Keratinocyte (primary cell): ENCODE results near the gene OPTC.

Experiments used
- CTCF ChIP-seq, 3 experiments: IDR thresholded peaks in 1 of 3; conservative IDR thresholded peaks in 1 of 3; optimal IDR thresholded peaks in 1 of 3; 2 replicates in 2 of 3; 3 replicates in 1 of 3; pipeline versions ENCODE3 to v1.5.1; 2011; ENCODE audit warnings: low read length in 3 of 3, mild to moderate bottlenecking in 3 of 3, moderate library complexity in 2 of 3, control low read depth in 1 of 3, inconsistent platforms in 1 of 3; ENCODE audit not compliant: insufficient read depth in 2 of 3; ENCODE audit errors: extremely low read depth in 1 of 3
- EZH2 ChIP-seq: IDR thresholded peaks from one replicate; pipeline ENCODE4 v1.6.1; 2012; ENCODE audit warnings: inconsistent platforms, mild to moderate bottlenecking, low read length, moderate library complexity

GRCh38 chr1:203550846-203551245 is 56.9 kb downstream of the OPTC start:
- TF ChIP-seq CTCF (optimal IDR thresholded peaks at IDR 0.05 in 1 of 3, IDR thresholded peaks at IDR 0.05 in 1 of 3, conservative IDR thresholded peaks at IDR 0.05 in 1 of 3; ENCODE audit: extremely low read depth in 1 of 3, insufficient read depth in 2 of 3, low read length in 3 of 3) (no peak), EZH2 (no peak)
